Lower leg skin (tissue), 4 donors: ENCODE results near the gene SMAP1. TPM values are rescaled to one million over a fixed set of nuclear protein-coding genes. Genes with fewer than 3 reads are reported as not detected.

Source experiments
- DNase-seq, 2 donors: peaks; one replicate each; pipeline ENCODE4 v3.0.0-alpha.2; 2019; ENCODE audit warnings: low spot score in 2 of 2
- H3K4me3 ChIP-seq: fragments of 200-600 bp; sonication (generic); 2 replicates; pipeline ENCODE4 v1.5.1; 2017; ENCODE audit warnings: mild to moderate bottlenecking, low read depth; ENCODE audit not compliant: poor library complexity, severe bottlenecking
- POLR2A ChIP-seq, 2 donors: fragments of 450-650 bp; IDR thresholded peaks; one replicate each; pipeline ENCODE4 v1.6.1; 2016 to 2017; ENCODE audit warnings: antibody characterized with exemption in 2 of 2, mild to moderate bottlenecking in 1 of 2, moderate library complexity in 1 of 2
- WGBS, 2 donors: methylation state at CpG; one replicate each; pipeline ENCODE4 v1.1.5; 2018; 5-methylcytosine and 5-hydroxymethylcytosine counted together
- intact Hi-C: fragments of 100-400 bp; cut with DNase I; formaldehyde crosslinking; loops from one replicate; pipeline ENCODE4 v1.15.0; 2023; ENCODE audit warnings: low total_unique reads
- total RNA-seq, 4 donors: library from RNA; depleted of rRNA; stranded (reverse); fragments of >200 nt; gene quantifications; one replicate each; pipeline ENCODE4 v1.1.0, GENCODE V29; 2016
- TF ChIP-seq, protein P1 (sequence below), 3 donors: fragments of 450-650 bp; IDR thresholded peaks; one replicate each; pipeline ENCODE4 v1.5.1; 2016; ENCODE audit warnings: antibody characterized with exemption in 3 of 3, mild to moderate bottlenecking in 3 of 3, moderate library complexity in 2 of 3

SMAP1 gene
- 10 to 100 TPM; 30.7 to 37.7 (median 34.9) TPM for total RNA-seq

DNA sequence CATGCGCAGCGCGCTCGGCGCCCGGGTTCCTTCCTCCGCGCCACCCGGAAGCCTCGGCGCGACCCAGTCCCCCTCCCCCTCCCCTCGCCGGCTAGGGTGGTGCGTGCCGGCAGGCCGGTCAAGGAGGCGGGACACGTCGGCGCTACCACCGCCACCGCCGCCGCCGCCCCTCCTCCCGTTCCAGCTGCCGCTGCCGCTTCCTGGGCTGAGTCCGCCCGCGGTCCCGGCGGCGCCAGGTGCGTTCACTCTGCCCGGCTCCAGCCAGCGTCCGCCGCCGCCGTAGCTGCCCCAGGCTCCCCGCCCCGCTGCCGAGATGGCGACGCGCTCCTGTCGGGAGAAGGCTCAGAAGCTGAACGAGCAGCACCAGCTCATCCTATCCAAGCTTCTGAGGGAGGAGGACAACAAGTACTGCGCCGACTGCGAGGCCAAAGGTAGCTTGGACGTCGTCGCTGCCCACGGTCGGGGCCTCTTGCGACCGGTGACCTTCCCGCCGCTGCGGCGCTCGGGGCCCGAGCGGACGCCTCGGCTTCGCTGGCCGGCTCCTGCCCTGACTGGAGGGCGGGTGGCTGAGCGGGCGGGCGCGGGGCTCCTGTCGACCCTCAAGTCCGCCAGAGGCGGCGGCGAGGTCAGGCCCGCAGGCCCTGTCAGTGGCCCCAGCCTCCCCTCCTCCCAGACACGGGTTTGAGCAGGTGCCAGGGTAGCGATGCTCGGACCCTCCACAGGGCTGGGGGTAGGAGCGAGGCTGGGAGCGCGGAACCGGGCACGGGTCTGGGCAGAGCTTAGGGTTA lies at the start of gene SMAP1:
Gene SMAP1, plus strand, starts transcription at position 173 of the 788 bp plus-strand sequence. Its CDS starts 141 bp downstream, at position 314.
- TF ChIP-seq POLR2A (IDR thresholded peaks at IDR 0.05) = no peak
- TF ChIP-seq, protein P1, sequence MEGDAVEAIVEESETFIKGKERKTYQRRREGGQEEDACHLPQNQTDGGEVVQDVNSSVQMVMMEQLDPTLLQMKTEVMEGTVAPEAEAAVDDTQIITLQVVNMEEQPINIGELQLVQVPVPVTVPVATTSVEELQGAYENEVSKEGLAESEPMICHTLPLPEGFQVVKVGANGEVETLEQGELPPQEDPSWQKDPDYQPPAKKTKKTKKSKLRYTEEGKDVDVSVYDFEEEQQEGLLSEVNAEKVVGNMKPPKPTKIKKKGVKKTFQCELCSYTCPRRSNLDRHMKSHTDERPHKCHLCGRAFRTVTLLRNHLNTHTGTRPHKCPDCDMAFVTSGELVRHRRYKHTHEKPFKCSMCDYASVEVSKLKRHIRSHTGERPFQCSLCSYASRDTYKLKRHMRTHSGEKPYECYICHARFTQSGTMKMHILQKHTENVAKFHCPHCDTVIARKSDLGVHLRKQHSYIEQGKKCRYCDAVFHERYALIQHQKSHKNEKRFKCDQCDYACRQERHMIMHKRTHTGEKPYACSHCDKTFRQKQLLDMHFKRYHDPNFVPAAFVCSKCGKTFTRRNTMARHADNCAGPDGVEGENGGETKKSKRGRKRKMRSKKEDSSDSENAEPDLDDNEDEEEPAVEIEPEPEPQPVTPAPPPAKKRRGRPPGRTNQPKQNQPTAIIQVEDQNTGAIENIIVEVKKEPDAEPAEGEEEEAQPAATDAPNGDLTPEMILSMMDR (IDR thresholded peaks at IDR 0.05) = peak in 1 of 3 donors; percentile 31
- WGBS, 2 donors = 0 to 1% methylated on average over 13 to 57 of the region's 90 CpGs
- intact Hi-C loops = no loop called here
- DNase-seq = peak; percentile 87 to 98
- H3K4me3 ChIP-seq = peak within 1 kb of the TSS; percentile 80

DNA sequence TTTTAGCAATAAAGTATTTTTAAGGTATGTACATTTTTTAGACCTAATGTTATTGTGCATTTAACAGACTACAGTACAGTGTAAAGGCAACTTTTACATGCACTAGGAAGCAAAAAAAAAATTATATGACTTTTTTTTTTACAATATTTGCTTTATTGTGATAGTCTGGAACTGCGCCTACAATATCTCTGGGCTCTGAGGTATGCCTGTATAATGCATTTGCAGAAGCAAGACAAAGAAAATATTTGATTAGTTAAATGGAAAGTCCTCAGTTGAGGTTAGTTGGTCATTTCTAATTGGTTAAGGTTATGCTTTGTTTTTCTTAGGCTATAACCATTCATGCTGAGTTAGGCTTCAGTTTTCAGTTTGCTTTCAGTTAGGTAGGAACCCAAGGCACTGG lies 46.9 kb upstream of the SMAP1 start:
- intact Hi-C loops = no loop called here
- TF ChIP-seq, protein P1 (IDR thresholded peaks at IDR 0.05) = no peak
- no peak for TF ChIP-seq POLR2A (IDR thresholded peaks at IDR 0.05)
- no peak for DNase-seq
- WGBS, 2 donors = 92 to 100% methylated on average over 1 of the region's 1 CpG
- no peak overlapping the region for H3K4me3 ChIP-seq

DNA sequence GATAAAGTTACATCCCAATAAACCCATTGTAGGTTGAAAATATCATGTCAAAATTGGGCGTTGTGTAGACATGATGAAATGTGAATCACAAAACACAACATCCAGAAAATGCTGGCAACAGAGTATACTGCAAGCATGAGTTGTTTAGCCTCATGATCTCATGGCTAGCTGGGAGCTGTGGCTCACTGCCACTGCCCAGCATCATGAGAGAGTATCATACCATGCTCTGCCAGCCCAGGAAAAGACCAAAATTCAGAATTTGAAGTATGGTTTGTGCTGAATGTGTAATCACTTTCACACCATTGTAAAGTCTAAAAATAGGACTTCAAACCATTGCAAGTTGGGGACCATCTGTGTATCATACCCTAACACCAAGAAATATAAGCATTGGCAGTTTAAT lies 45.2 kb upstream of the SMAP1 start:
- no peak for DNase-seq
- 53 to 71% methylated on average over 1 of the region's 1 CpG for WGBS, 2 donors
- intact Hi-C loops = no loop called here
- TF ChIP-seq POLR2A (IDR thresholded peaks at IDR 0.05) = no peak
- TF ChIP-seq, protein P1 (IDR thresholded peaks at IDR 0.05) = no peak
- H3K4me3 ChIP-seq = no peak overlapping the region

DNA sequence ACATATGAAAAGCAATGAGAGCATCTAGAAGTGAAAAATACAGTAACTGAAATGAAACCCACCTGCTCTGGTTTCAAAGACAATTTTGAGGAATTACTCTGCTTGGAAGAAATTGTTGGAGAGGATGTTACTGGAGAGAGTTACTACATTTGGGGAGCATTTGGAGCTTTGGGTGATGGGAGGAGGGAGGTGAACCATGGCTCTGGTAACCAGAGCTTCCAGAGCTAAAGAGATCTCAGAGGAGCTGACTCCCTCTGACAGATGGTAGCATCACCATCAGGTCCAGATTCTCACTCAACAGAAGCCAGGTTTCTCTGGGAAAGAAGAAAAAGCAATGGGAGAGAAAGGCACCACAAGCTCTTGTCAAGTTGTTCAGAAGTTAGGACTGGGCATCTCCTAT lies 42.2 kb upstream of the SMAP1 start:
- no peak overlapping the region for H3K4me3 ChIP-seq
- TF ChIP-seq POLR2A (IDR thresholded peaks at IDR 0.05) = no peak
- TF ChIP-seq, protein P1 (IDR thresholded peaks at IDR 0.05) = no peak
- no peak for DNase-seq
- intact Hi-C loops = no loop called here

DNA sequence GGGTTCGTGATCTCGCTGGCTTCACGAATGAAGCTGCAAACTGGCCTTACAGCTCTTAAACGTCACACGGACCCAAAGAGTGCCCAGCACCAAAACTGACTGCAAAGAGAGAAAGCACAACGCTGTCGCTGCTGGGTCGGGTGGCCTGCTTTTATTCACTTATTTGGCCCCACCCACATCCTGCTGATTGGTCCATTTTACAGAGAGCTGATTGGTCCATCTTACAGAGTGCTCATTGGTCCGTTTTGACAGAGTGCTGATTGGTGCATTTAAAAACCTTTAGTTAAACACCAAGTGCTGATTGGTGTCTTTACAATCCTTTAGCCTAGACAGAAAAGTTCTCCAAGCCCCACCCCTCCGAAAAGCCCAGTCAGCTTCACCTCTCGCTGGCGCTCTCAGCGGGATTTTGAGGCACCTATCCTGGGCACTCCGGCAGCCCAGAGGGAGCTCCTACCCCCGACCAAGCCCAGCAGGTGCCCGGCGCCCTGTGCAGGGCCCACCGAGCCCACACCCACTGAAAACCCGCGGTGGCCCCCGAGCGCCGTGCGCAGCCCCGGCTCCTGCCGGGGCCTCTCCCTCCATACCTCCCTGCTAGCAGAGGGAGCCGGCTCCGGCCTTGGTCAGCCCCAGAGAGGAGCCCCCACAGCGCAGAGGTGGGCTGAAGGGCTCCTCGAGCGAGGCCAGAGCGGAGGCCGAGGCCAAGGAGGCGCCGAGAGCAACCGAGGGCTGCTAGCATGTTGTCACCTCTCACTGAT lies 40.0 kb upstream of the SMAP1 start:
- intact Hi-C loops = no loop called here
- TF ChIP-seq POLR2A (IDR thresholded peaks at IDR 0.05) = no peak
- TF ChIP-seq, protein P1 (IDR thresholded peaks at IDR 0.05) = no peak
- WGBS, 2 donors = 94 to 95% methylated on average over 34 to 36 of the region's 36 CpGs
- DNase-seq = no peak
- no peak overlapping the region for H3K4me3 ChIP-seq
